ENCODE results near the gene GOLGB1.
"Not testable (repeated sequence)": the region's sequence is repeated elsewhere in the genome, so short reads cannot be mapped to it uniquely, and the experiment has no call there.

The GOLGB1 gene

DNA sequence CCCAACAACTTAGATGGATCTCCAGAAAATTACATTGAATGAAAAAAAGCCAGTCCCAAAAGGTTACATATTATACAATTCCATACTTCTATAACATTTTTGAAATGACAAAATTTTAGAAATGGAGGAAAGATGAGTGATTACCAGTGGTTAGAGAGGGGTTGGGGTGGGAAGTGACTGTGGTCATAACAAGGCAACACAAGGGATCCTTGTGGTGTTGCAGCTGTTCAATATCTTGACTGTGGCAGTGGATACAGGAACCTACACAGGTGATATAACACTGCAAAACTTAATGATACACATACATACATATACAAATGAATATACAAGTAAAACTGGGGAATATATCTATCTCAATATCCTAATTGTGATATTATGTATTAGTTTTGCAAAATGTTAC is 9.6 kb downstream of the GOLGB1 start:
- DNase-seq = no peak

GRCh38 chr3:121737644-121738043 is 11.9 kb downstream of the GOLGB1 start:
- DNase-seq = no peak

- no peak for DNase-seq
Observed at GRCh38 chr3:121736112-121736511, 13.4 kb downstream of the GOLGB1 start.

- no peak for DNase-seq
Observed at GRCh38 chr3:121735047-121735696, 14.4 kb downstream of the GOLGB1 start.

DNA sequence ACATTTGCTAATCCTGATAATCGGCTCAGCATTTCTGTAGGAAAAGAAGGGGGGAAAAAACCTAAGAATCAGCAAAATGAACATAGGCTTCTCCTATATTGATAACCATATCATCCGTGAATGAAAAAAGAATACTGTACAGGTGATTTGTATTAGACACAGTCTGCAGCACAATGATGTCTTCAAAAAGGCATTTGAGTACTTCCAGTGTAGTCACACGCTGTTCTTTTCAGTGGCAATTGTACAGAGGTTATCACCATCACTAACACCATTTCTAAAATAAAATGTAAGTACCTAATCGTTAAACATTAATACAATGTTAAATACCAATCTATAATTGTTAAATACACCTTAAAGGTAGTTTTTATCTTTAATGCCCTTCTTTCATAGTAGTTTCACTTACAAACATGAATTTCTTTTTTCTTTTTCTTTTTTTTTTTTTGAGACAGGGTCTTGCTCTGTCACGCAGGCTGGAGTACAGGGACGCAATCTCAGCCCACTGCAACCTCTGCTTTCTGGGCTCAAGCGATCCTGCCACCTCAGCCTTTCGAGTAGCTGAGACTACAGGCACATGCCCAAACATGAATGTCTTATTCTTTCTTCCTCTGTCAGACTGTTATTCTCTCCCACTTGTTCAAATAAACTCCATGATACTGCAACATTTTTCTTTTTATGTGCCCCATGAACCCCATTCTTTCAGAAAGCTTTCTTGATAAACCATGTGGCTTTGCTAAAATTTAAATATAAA is 18.4 kb downstream of the GOLGB1 start:
- DNase-seq = no peak

- DNase-seq = no peak
Observed at GRCh38 chr3:121724130-121724529, 25.4 kb downstream of the GOLGB1 start.

GRCh38 chr3:121723485-121723884 is 26.1 kb downstream of the GOLGB1 start:
- DNase-seq = no peak

DNA sequence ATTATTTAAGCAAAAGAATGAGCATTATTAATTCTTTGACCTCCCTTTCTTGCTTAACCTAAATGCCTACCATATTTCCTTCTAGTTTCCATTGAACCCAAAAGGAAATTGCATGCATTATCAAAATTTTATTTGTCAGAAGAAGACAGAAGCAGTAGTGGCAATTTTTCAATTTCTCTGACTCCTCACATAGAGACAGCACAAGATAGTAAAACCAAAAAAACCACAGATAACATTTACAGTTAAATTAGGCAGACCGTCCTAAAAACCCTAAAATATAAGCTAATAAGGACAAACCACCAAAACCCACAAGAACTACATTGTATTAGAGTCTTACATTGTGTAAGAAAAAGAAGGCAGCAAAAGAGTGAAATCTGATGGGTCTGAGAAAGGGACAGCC is 27.1 kb downstream of the GOLGB1 start:
- DNase-seq = no peak

- no peak for DNase-seq
Observed at GRCh38 chr3:121720163-121720562, 29.4 kb downstream of the GOLGB1 start.

GRCh38 chr3:121719423-121719822 is 30.1 kb downstream of the GOLGB1 start:
- no peak for DNase-seq

DNA sequence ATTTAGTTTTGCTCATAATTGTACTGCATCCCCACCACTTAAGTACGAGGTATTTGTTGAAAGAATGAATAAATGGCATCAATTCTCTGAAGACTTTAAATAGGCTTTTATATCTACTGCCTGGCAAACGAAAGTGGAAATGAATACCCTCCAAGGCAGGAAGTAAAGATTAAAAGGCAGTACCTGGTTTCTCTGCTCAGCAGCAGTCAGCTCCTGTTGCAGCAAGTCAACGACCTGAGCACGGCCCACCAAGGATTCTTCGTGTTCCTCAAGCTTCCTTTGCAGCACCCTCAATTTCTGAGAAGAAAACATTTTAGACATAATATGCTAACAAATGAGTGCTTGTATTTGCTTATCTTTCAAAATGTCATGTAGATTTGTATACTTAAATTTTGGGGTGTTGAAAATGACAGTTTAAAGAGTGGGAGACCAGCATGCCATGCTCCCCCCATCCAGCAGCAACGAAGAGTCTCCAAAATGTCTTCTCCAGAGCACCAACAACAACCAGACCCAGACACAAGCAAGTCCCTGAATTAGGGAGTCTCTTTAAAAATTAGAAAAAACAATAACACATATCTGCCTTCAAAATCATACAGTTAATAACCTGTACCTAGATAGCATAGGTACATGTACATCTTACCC is 31.2 kb downstream of the GOLGB1 start:
- peak in 1 of 2 donors; percentile 59 for DNase-seq

DNA sequence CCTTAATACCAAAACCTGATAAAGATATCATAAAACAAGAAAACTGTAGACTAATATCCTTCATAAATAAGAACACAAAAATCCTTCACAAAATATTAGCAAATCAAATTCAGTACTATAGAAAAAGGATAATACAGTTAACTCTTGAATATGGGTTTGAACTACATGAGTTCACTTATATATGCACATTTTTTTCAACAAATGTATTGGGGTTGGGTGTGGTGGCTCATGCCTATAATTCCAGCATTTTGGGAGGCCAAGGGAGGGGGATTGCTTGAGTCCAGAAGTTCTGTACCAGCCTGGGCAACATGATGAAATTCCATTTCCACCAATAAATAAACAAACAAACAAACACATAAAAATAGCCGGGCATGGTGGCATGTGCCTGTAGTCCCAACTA is 39.2 kb downstream of the GOLGB1 start:
- DNase-seq = no peak

GRCh38 chr3:121707531-121708273 is 41.8 kb downstream of the GOLGB1 start:
- no peak for DNase-seq

GRCh38 chr3:121705541-121705940 is 44.0 kb downstream of the GOLGB1 start:
- DNase-seq = no peak

GRCh38 chr3:121703973-121704372 is 45.6 kb downstream of the GOLGB1 start:
- DNase-seq = no peak

DNA sequence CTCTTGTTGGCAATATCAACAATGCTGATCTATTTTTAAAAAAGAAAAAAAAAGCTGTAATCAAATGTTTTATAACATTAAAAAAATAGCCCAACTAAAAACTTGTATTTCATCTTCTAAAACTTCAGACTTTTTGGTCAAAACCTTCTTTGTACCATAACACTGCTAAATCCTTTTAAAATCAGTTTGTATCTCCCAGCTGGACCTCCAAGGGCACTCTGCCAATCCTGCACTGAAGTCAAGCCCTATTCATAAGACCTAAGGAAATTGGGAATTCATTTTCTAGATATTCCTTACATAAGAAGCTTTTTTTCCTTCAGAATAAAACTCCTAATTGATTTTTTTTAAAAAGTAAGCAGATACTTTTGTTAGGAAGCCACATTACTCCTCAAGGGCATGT is 50.6 kb downstream of the GOLGB1 start:
- no peak for DNase-seq

DNA sequence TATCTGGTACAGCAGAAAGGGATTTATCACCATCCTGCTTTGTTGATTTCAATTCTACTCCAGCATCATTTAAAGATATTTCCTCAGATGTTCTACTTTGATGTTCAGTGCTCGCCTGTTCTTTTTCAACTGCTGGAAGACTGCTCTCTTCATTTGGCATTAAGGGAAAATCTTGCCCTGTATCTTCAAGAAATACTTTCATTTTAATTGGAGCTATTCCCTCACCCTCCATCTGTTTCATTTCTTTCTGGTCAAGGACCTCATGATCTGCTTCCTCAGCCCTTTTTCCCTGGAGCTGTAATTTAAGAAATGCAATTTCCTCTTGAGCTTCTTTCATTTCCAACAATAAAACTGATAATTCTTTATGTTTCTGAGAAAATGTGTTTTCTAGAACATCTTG is 51.1 kb downstream of the GOLGB1 start:
- DNase-seq = no peak

DNA sequence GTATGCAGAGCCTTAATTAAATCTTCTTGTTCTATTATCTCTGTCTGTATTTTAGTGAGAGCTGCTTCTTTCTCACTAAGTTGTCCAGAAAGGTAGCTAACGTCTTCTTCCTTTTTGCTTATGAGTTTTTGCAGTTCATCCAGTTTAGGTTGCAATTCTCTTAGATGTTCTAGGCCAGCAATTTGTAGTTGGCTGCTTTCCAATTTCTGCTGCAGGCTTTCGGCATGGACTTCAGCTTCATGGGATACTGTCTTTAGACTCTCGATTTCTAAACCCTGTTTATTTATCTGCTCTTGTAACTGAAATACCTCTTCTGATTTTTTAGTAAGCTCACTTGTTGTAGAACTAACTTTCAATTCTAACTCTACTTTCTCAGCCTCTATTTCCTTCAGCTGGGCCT is 53.4 kb downstream of the GOLGB1 start:
- DNase-seq = no peak

- DNase-seq = no peak
Observed at GRCh38 chr3:121692010-121692699, 57.4 kb downstream of the GOLGB1 start.

GRCh38 chr3:121690777-121691405 is 58.6 kb downstream of the GOLGB1 start:
- DNase-seq = peak in 1 of 2 donors; percentile 6

- not testable (repeated sequence) for DNase-seq
Observed at GRCh38 chr3:121688747-121689146, 60.8 kb downstream of the GOLGB1 start.

- DNase-seq = no peak
Observed at GRCh38 chr3:121681792-121682191, 67.7 kb downstream of the GOLGB1 start.
